Fibroblast of villous mesenchyme (primary cell): ENCODE data around the gene MCF2L. TPM values are rescaled to one million over a fixed set of nuclear protein-coding genes. Genes with fewer than 3 reads are reported as not detected.
A peak's percentile ranks its signal among the peaks of the same experiment; 100 is the strongest.

Experiments used
- DNase-seq: peaks from one replicate; pipeline ENCODE4 v3.0.0-alpha.2; 2010; ENCODE audit warnings: low read depth
- H3K4me3 ChIP-seq: 2 replicates; pipeline ENCODE4 v1.5.1; 2011; ENCODE audit warnings: low read depth, mild to moderate bottlenecking, low read length
- total RNA-seq: library from RNA; depleted of rRNA; stranded (reverse); fragments of >200 nt; gene quantifications from 2 replicates; pipeline ENCODE4 v1.2.3, GENCODE V29; 2012
- TF ChIP-seq, protein P1 (sequence below): IDR thresholded peaks from 2 replicates; pipeline ENCODE4 v1.5.1; 2012; ENCODE audit warnings: low read depth, mild to moderate bottlenecking, low read length; ENCODE audit not compliant: insufficient read depth

MCF2L gene
- total RNA-seq, 1 donor, result under 0.01 TPM

DNA sequence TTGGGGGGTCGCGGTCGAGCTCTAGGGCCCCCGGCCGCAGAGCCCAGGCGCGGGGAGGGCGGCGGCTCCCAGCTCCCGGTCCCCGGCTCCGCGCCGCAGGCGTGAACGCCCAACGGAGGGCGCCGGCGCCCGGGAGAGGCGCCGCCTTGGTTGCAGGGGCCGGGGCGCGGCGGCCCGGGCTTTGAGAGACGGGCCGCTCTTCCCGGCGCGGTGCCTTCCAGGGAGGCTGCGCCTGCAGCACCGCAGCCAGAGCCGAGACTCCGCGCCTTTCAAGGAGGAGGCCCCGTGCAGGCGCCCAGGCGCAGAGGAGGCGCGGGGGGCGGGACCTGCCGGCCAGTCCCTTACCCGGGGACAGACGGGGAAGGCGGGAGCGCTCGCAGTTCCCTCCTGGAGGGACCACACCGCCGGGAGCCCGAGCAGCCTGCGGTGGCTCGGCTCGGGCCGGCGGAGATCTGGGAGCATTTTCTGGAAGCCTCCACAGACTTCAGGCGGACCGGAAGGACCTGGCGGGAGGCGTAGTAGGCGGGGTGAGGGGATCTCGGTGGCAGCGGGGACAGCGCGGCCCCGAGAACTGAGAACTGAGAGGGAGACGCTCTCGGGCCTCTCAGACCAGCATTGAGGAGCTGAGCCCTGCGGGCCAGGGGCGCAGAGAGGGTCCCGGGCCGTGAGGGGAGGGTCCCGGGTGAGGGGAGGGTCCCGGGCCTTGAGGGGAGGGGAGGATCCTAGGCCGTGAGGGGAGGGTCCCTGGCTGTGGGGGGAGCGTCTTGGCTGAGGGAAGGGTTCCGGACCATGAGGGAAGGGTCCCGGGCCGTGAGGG lies 25.5 kb upstream of the MCF2L start:
- peak overlapping the region; percentile 59 for H3K4me3 ChIP-seq
- peak; percentile 19 for DNase-seq
- TF ChIP-seq, protein P1, sequence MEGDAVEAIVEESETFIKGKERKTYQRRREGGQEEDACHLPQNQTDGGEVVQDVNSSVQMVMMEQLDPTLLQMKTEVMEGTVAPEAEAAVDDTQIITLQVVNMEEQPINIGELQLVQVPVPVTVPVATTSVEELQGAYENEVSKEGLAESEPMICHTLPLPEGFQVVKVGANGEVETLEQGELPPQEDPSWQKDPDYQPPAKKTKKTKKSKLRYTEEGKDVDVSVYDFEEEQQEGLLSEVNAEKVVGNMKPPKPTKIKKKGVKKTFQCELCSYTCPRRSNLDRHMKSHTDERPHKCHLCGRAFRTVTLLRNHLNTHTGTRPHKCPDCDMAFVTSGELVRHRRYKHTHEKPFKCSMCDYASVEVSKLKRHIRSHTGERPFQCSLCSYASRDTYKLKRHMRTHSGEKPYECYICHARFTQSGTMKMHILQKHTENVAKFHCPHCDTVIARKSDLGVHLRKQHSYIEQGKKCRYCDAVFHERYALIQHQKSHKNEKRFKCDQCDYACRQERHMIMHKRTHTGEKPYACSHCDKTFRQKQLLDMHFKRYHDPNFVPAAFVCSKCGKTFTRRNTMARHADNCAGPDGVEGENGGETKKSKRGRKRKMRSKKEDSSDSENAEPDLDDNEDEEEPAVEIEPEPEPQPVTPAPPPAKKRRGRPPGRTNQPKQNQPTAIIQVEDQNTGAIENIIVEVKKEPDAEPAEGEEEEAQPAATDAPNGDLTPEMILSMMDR, result no peak

- no peak for DNase-seq
- TF ChIP-seq, protein P1, result no peak
- H3K4me3 ChIP-seq, result no peak overlapping the region
Observed at GRCh38 chr13:112947796-112948195, 21.2 kb upstream of the MCF2L start.

- no peak overlapping the region for H3K4me3 ChIP-seq
- TF ChIP-seq, protein P1, result no peak
- no peak for DNase-seq
Observed at GRCh38 chr13:112951674-112952371, 17.2 kb upstream of the MCF2L start.

- DNase-seq, result no peak
- TF ChIP-seq, protein P1, result no peak
- H3K4me3 ChIP-seq, result no peak overlapping the region
Observed at GRCh38 chr13:112952759-112953551, 16.1 kb upstream of the MCF2L start.

DNA sequence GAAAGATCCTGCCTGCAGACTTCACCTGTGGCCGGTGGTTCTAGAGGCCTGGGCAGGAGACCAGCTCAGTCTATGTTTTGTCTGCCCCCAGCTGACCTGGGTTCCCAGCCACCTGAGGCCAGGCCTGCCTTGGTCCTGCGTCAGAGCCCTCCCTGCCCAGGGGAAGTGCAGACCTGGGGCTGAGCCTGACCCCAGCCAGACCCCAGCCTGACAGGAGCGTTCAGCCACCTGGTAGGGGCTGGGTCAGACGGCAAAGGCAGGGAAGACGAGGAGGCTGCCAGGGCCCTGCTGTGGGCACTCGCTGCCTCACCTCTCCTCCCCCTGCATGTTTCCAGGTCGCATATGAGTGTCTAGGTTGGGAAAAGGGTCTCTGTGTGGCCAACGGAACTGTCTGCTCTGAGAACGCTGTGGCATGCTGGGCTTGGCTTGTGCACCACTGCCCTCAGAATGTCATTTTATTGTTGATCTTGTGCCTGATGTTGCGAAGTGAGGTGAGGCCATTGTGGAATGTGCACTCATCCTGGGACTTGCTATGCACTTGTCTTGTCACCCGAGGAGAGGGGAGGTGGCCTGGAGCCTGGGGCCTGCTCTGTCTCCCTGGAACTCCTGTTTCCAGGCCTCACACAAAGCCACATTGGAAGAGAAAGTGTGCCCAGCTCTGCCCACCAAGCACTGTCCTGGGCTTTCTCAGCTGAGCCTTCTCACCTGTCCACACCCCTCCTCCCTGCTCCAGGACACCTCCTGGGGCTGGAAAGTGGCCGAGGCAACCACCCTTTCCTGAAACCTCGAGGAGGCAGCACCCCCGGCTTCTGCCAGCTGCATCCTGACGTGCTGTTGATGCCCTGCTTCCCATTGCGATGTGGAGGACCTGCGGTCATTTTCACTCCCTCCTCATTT lies 15.2 kb upstream of the MCF2L start:
- no peak overlapping the region for H3K4me3 ChIP-seq
- DNase-seq, result no peak
- TF ChIP-seq, protein P1, result no peak
